ENCODE data around the gene CORO1C.

- TF ChIP-seq CTCF (IDR thresholded peaks at IDR 0.05) (no peak), POLR2A (IDR thresholded peaks at IDR 0.05) (no peak), POLR2AphosphoS5 (IDR thresholded peaks at IDR 0.05; ENCODE audit: insufficient read depth in 1 of 2, low read depth in 1 of 2) (no peak)
Observed at GRCh38 chr12:108615918-108616317, 115.4 kb downstream of the CORO1C start.
